ENCODE measurements around the gene NTN1.

The NTN1 gene

DNA sequence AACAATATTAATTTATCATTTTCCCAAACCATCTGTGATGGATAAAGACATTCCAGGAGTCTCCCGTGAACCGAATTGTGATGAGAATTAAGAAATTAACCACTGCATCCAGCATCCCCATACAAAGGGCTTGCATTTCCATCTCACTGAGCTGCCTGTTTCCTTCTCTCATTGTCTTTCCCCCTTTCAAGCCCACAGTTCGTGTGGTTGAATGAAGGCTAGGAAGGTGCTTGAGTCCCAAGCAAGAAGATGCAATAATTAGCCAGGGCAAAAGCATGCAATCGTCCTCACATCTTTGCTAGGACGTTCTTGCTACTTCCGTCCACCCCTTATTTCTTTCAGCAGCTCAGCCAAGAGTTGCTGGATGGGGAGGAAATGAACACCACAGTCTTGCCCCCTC is 146.1 kb downstream of the NTN1 start:
- no peak overlapping the region for H3K4me3 ChIP-seq (ENCODE audit: low read depth, low read length)
- TF ChIP-seq, protein P1, sequence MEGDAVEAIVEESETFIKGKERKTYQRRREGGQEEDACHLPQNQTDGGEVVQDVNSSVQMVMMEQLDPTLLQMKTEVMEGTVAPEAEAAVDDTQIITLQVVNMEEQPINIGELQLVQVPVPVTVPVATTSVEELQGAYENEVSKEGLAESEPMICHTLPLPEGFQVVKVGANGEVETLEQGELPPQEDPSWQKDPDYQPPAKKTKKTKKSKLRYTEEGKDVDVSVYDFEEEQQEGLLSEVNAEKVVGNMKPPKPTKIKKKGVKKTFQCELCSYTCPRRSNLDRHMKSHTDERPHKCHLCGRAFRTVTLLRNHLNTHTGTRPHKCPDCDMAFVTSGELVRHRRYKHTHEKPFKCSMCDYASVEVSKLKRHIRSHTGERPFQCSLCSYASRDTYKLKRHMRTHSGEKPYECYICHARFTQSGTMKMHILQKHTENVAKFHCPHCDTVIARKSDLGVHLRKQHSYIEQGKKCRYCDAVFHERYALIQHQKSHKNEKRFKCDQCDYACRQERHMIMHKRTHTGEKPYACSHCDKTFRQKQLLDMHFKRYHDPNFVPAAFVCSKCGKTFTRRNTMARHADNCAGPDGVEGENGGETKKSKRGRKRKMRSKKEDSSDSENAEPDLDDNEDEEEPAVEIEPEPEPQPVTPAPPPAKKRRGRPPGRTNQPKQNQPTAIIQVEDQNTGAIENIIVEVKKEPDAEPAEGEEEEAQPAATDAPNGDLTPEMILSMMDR (IDR thresholded peaks at IDR 0.05; ENCODE audit: borderline replicate concordance, insufficient read depth, low read depth, low read length), result no peak

DNA sequence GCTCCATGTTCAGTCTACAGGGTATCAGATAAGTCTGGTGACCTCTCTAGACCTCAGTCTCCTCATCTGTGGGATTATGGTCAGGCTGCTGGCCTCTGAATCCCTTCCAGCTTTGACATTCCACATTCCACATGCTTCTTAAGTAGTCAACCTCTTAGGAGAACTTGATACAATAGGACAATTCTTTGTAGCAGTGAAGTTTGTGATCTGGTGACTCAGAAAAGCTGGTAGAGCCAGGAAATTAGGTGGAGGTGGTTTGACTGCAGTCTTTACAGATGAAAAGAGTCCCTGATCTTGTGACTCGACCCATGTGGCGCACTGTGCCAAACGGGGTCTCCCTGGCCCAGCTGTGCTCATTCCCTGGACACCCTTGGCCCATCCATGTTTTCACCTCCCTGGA is 147.8 kb downstream of the NTN1 start:
- TF ChIP-seq, protein P1 (IDR thresholded peaks at IDR 0.05; ENCODE audit: borderline replicate concordance, insufficient read depth, low read depth, low read length), result no peak
- no peak overlapping the region for H3K4me3 ChIP-seq (ENCODE audit: low read depth, low read length)

DNA sequence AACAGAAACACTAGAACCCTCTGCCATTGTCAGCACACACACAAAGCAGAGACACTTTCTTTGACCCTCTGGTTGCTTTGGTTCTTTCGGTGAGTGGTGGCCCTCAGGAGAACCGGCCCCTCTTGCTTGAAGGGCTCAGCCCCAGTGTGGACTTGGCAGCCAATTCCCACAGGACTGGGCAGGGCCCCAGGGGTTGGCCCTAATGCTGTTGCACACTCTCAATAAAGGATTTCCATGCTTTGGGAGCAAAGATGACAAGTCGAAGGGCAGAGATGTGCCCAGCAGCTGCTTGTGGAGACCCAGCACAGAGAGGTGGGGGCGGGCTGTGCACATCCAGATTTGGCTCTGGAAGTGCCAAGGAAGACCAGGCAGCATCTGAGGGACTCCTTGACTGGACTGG is 149.0 kb downstream of the NTN1 start:
- TF ChIP-seq, protein P1 (IDR thresholded peaks at IDR 0.05; ENCODE audit: borderline replicate concordance, insufficient read depth, low read depth, low read length), result no peak
- no peak overlapping the region for H3K4me3 ChIP-seq (ENCODE audit: low read depth, low read length)

DNA sequence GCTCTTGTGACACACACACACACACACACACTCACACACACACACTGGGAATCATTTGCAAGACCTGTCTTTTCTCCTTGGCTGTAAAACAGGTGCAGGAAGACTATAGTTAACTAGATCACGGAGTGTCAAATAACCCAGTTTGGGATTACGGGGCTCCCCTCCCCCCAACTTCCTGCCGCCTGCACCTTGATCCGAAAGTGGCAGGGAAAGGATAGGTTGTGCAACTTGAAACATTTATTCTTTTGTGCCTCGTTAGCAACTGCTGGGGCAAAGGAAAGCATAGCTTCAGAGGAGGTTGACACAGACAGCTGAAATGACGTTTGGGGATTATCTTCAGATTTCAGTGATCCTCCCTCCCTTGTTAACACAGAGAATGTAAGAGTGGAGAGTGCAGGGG is 149.5 kb downstream of the NTN1 start:
- TF ChIP-seq, protein P1 (IDR thresholded peaks at IDR 0.05; ENCODE audit: borderline replicate concordance, insufficient read depth, low read depth, low read length), result no peak
- no peak overlapping the region for H3K4me3 ChIP-seq (ENCODE audit: low read depth, low read length)

DNA sequence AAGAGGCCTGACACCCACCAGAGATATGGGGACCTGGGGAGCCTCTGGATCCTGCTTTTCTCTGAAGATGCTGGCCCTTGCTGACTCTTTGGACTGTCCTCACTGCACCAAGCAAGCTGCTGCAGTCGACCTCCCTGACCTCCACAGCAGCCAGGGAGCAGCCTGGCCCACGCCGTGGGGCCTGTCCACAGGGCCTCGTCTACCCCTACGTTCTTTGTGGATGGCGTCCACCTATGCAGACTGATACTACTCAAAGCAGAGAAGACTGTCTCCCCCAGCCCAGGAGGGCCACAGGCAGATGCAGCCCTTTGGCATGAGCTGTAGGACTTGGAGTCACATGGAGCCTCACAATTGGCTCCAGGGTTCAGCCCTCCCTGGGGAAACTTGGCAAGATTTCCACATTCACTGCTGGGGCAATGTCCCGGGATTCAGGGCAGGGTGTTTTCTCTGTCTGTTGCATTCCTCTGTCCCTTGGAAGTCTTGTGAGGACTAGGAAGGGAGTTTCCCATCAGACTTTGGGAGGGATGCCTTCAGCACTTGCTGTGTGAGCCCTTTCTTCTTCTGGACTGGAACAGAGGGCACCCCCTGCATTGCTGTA is 152.2 kb downstream of the NTN1 start:
- no peak overlapping the region for H3K4me3 ChIP-seq (ENCODE audit: low read depth, low read length)
- TF ChIP-seq, protein P1 (IDR thresholded peaks at IDR 0.05; ENCODE audit: borderline replicate concordance, insufficient read depth, low read depth, low read length), result no peak

DNA sequence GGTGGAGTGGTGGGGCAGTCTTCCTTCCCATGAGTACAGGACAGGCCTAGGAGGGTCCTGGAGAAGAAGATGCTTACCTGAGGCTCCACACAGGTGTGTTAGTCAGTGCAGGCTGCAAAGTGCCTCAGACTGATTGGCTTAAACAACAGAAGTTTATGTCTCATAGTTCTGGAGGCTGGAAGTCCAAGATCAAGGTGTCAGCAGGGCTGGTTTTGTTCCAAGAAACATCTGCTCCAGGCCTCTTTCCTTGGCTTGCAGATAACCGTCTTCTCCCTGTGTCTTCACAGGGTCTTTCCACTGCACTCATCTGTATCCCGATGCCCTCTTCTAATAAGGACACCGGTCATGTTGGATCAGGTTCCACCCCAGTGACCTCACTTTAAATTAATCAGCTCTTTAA is 153.0 kb downstream of the NTN1 start:
- H3K4me3 ChIP-seq (ENCODE audit: low read depth, low read length), result no peak overlapping the region
- TF ChIP-seq, protein P1 (IDR thresholded peaks at IDR 0.05; ENCODE audit: borderline replicate concordance, insufficient read depth, low read depth, low read length), result no peak

DNA sequence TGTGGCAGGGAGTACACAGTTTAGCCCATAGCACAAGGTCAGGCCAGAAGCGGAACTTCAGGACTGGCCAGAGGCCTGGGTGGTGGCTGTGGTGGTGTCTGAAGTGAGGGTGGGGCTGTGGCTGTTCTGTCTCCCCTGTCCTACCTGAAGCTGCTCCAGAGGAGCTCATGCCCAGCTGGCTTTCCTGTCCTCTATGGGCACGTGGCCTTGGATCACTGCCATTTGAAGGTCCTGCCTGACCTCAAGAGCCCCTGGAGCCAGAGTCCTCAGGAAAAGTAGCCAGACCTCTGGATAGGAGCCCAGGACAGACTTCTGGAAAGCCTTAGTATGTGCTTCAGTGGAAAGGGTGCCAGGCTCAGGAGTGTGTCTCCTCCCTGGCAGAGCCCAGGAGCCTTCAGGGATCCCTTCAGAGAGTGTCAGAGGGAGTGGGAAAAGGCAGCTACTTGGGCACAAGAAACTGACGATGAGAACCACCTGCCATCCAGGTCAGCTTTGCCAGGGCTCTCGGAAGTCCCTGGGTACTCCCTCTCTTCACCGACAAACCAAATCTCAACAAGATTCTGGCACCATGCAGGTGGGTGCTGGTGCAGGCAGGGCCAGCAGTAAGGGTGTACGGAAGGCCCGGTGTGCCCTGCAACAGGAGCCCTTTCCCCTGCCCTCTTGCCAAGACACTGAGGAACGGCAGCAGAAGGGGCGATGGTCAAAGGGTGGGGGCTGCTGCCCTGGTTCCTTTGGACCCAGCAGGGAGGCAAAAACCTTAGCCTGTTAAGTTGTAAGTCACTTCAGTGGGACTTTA is 153.7 kb downstream of the NTN1 start:
- H3K4me3 ChIP-seq (ENCODE audit: low read depth, low read length), result no peak overlapping the region
- TF ChIP-seq, protein P1 (IDR thresholded peaks at IDR 0.05; ENCODE audit: borderline replicate concordance, insufficient read depth, low read depth, low read length), result no peak

Data from GM12875 (cell line).